Upper lobe of left lung (tissue), 4 donors: Measurements from ENCODE around the gene RAB40B.

ENCODE experiments used
- EP300 ChIP-seq, 4 donors: sonication (generic); formaldehyde crosslinking; IDR thresholded peaks; one replicate each; pipeline ENCODE4 v1.5.1; 2017; ENCODE audit warnings: antibody characterized with exemption in 4 of 4, control low read depth in 2 of 4
- POLR2A ChIP-seq, 4 donors: fragments of 450-650 bp; IDR thresholded peaks; one replicate each; pipeline ENCODE4 v1.5.1; 2016 to 2017; ENCODE audit warnings: antibody characterized with exemption in 4 of 4, mild to moderate bottlenecking in 2 of 4
- TF ChIP-seq, protein P1 (sequence below), 6 experiments: fragments of 450-650 bp in 4 of 6; fragments of 200-600 bp in 2 of 6; sonication (generic) in 2 of 6; IDR thresholded peaks; one replicate each; pipeline ENCODE4 v1.5.1; 2016 to 2019; ENCODE audit warnings: antibody characterized with exemption in 6 of 6

DNA sequence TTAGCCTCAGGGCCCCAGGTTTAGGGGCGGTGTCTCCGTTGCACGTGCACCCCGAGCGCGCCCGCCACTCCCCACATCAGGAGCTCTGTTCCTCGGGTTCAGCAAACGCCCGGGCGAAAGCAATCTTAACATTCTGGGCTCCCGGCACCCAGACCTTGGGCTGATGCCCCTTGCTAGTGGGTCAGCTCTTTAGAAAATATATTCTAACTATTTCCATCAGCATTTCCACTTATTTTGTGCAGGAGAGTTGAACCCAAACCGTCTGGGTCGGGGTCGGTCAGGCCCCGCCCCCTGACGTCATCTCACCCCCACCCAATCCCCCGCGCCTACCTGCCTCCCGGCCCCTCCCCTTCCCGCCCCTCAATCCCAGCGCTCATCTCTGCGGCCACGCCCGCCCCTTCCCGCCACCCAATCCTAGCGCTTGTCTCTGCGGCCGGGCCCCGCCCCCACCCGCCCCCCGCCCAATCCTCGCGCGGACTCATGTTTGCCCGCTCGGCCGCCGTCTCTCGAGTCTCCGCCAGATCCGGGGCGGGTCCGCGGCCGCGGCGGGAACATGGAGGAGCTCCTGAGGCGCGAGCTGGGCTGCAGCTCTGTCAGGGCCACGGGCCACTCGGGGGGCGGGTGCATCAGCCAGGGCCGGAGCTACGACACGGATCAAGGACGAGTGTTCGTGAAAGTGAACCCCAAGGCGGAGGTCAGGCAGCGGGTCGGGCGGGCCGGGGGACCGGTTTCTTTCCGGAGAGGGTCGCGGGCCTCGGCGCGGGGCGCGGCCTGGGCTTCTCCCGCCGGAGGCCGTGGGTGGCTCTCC, 17.9 kb upstream of the RAB40B start, which contains the start of gene FN3KRP:
- peak in 2 of 4 donors; percentile 38 to 65 for TF ChIP-seq POLR2A (IDR thresholded peaks at IDR 0.05)
- TF ChIP-seq, protein P1, sequence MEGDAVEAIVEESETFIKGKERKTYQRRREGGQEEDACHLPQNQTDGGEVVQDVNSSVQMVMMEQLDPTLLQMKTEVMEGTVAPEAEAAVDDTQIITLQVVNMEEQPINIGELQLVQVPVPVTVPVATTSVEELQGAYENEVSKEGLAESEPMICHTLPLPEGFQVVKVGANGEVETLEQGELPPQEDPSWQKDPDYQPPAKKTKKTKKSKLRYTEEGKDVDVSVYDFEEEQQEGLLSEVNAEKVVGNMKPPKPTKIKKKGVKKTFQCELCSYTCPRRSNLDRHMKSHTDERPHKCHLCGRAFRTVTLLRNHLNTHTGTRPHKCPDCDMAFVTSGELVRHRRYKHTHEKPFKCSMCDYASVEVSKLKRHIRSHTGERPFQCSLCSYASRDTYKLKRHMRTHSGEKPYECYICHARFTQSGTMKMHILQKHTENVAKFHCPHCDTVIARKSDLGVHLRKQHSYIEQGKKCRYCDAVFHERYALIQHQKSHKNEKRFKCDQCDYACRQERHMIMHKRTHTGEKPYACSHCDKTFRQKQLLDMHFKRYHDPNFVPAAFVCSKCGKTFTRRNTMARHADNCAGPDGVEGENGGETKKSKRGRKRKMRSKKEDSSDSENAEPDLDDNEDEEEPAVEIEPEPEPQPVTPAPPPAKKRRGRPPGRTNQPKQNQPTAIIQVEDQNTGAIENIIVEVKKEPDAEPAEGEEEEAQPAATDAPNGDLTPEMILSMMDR (IDR thresholded peaks at IDR 0.05), result no peak
- no peak for TF ChIP-seq EP300 (IDR thresholded peaks at IDR 0.05)
